Mononuclear cell (primary cell): ENCODE results near the gene FAM50A. TPM values are rescaled to one million over a fixed set of nuclear protein-coding genes. Genes with fewer than 3 reads are reported as not detected.

ENCODE experiments used
- H3K27me3 ChIP-seq: 2 replicates; pipeline ENCODE4 v1.6.0; 2011; ENCODE audit warnings: low read length, control low read depth; ENCODE audit not compliant: insufficient read depth
- H3K4me1 ChIP-seq: 2 replicates; pipeline ENCODE4 v1.5.1; 2011; ENCODE audit warnings: mild to moderate bottlenecking, low read length, control low read depth; ENCODE audit not compliant: insufficient read depth
- H3K4me3 ChIP-seq: 2 replicates; pipeline ENCODE4 v1.5.1; 2011; ENCODE audit warnings: mild to moderate bottlenecking, low read length, moderate library complexity
- H3K9me3 ChIP-seq: 2 replicates; pipeline ENCODE4 v1.5.1; 2011; ENCODE audit warnings: low read depth, mild to moderate bottlenecking, control low read depth, low read length
- total RNA-seq: library from RNA; depleted of rRNA; stranded (reverse); fragments of >200 nt; gene quantifications from one replicate; pipeline ENCODE4 v1.2.3, GENCODE V29; 2012

FAM50A gene
- total RNA-seq, 1 donor: 19.1 TPM

- H3K9me3 ChIP-seq: no peaks in the 10 kb centered on the region
- H3K27me3 ChIP-seq: no peaks in the 10 kb centered on the region
- H3K4me3 ChIP-seq: no peak overlapping the region
- H3K4me1 ChIP-seq: peaks cover 17% of the 10 kb centered on the region
Observed at GRCh38 chrX:154404625-154405192, 39.2 kb upstream of the FAM50A start.

DNA sequence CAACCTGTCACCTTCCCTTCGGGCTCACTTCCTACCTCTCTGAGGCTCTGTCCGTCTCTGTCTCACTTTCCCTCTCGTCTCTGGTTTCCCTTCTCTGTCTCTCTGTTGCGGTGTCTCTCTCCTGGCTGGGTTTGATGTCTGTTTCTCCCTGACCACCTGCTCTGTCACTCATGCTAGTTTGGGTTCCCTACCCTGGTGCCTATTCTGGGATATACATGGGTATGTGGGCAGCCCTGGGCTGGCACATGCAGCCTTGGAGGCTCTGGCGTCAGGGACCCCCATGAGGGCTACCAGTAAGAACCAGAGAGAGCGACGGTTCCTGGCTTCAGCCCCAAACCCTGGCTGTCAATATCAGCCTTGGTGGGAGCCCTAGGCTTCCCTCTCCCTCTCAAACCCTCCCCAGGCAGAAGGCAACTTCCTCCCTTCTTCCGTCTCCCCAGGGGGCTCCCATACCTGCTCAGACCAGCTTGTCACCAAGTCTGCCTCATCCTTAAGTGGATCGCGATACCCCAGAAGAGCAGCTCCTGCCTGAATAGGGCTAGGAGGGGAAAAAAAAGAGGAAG, 35.2 kb upstream of the FAM50A start:
- peak overlapping the region; percentile 38 for H3K4me3 ChIP-seq
- peaks cover 31% of the 10 kb centered on the region for H3K4me1 ChIP-seq

GRCh38 chrX:154409222-154409871, 34.6 kb upstream of the FAM50A start, which contains the start of gene DNASE1L1:
Gene DNASE1L1, minus strand, starts transcription at chrX:154409254. Its CDS starts 3,686 bp downstream, at chrX:154405568.
- Histone ChIP-seq H3K4me1 (peaks cover 31% of the 10 kb centered on the region), H3K27me3 (no peaks in the 10 kb centered on the region), H3K9me3 (no peaks in the 10 kb centered on the region), H3K4me3 (peak within 1 kb of the TSS; percentile 38)

More for the DNA sequence above, 35.2 kb upstream of the FAM50A start:
- H3K27me3 ChIP-seq: no peaks in the 10 kb centered on the region
- no peaks in the 10 kb centered on the region for H3K9me3 ChIP-seq

GRCh38 chrX:154411981-154412340, 32.0 kb upstream of the FAM50A start:
- H3K4me1 ChIP-seq: peaks cover 31% of the 10 kb centered on the region
- no peaks in the 10 kb centered on the region for H3K9me3 ChIP-seq
- H3K4me3 ChIP-seq: peak overlapping the region; percentile 59
- H3K27me3 ChIP-seq: no peaks in the 10 kb centered on the region

DNA sequence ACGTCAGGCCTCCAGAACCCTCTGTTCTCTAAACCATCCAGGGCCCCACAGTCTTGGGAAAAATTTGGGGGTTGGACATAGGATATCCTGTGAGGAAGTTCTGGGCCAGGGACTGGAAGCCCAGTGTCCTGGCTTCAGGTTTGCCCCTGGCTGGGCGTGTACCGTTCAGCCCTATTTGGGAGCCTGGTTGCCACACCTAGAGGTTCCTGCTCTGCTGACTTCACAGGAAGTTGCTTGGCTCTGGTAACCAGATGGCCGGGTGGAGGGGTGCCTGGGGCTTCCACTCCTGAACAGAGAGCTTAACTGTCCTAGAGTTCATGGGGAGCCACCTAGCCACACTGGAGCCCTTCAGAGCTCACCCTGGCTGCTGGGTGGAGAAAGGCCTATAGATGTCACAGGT, 31.5 kb upstream of the FAM50A start:
- no peaks in the 10 kb centered on the region for H3K27me3 ChIP-seq
- H3K4me3 ChIP-seq: peak overlapping the region; percentile 59
- H3K4me1 ChIP-seq: peaks cover 31% of the 10 kb centered on the region
- H3K9me3 ChIP-seq: no peaks in the 10 kb centered on the region

- no peak overlapping the region for H3K4me3 ChIP-seq
- no peaks in the 10 kb centered on the region for H3K9me3 ChIP-seq
- H3K27me3 ChIP-seq: no peaks in the 10 kb centered on the region
- peaks cover 26% of the 10 kb centered on the region for H3K4me1 ChIP-seq
Observed at GRCh38 chrX:154413142-154413541, 30.8 kb upstream of the FAM50A start.

- Histone ChIP-seq H3K4me3 (no peak overlapping the region), H3K27me3 (no peaks in the 10 kb centered on the region), H3K9me3 (no peaks in the 10 kb centered on the region), H3K4me1 (peaks cover 13% of the 10 kb centered on the region)
Observed at GRCh38 chrX:154417157-154417556, 26.8 kb upstream of the FAM50A start.

GRCh38 chrX:154419189-154419588, 24.8 kb upstream of the FAM50A start:
- H3K4me3 ChIP-seq: no peak overlapping the region
- H3K4me1 ChIP-seq: peaks cover 2% of the 10 kb centered on the region
- H3K27me3 ChIP-seq: no peaks in the 10 kb centered on the region
- H3K9me3 ChIP-seq: no peaks in the 10 kb centered on the region

DNA sequence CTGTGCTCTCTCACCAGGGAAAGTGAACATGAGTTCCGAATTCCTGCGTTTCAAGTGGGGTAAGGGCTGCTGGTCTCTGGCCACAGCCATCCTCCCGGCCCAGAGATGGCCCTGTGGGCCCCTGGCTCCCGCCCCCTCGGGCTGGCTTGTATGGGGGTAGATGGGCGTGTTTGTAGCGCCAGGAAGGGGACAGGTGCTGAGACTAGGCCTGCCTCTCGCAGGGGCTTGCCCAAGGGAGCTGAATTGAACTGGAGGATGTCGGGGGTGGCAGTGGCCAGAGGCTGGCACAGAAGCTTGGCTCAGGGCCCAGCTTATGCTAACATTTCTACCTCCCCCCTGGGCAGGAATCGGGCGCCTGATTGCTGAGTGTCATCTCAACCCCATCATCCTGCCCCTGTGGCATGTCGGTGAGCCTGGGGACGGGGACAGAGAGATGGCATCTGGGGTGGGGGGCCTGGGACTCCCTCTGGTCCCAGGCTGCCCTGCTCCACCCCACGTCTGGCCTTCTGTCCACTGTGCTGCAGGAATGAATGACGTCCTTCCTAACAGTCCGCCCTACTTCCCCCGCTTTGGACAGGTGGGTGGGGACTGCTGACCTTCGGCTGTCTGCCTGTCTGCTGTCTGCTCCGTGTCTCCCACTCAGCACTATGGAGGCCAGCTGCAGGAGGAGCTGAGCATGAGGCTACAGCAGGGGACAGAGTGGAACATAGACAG, 24.1 kb upstream of the FAM50A start:
- peaks cover 4% of the 10 kb centered on the region for H3K4me1 ChIP-seq
- no peaks in the 10 kb centered on the region for H3K9me3 ChIP-seq
- H3K27me3 ChIP-seq: no peaks in the 10 kb centered on the region
- H3K4me3 ChIP-seq: no peak overlapping the region

DNA sequence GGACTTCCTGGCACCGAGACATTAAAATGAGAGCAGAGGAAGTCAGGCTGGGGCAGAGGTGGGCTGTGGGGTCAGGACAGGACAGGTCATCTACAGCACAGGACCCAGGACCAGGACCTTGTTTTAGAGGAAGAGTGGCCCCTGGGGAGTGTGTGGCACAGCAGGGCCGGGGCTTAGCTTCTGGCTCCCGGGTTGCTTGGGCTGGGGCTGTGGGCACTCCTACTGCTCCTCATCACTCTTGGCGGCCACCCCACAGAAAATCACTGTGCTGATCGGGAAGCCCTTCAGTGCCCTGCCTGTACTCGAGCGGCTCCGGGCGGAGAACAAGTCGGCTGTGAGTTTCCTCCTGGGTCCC, 23.6 kb upstream of the FAM50A start:
- H3K4me3 ChIP-seq: no peak overlapping the region
- peaks cover 4% of the 10 kb centered on the region for H3K4me1 ChIP-seq
- H3K27me3 ChIP-seq: no peaks in the 10 kb centered on the region
- H3K9me3 ChIP-seq: no peaks in the 10 kb centered on the region

- Histone ChIP-seq H3K27me3 (no peaks in the 10 kb centered on the region), H3K4me3 (no peak overlapping the region), H3K9me3 (no peaks in the 10 kb centered on the region), H3K4me1 (peaks cover 39% of the 10 kb centered on the region)
Observed at GRCh38 chrX:154426916-154427770, 16.8 kb upstream of the FAM50A start.

DNA sequence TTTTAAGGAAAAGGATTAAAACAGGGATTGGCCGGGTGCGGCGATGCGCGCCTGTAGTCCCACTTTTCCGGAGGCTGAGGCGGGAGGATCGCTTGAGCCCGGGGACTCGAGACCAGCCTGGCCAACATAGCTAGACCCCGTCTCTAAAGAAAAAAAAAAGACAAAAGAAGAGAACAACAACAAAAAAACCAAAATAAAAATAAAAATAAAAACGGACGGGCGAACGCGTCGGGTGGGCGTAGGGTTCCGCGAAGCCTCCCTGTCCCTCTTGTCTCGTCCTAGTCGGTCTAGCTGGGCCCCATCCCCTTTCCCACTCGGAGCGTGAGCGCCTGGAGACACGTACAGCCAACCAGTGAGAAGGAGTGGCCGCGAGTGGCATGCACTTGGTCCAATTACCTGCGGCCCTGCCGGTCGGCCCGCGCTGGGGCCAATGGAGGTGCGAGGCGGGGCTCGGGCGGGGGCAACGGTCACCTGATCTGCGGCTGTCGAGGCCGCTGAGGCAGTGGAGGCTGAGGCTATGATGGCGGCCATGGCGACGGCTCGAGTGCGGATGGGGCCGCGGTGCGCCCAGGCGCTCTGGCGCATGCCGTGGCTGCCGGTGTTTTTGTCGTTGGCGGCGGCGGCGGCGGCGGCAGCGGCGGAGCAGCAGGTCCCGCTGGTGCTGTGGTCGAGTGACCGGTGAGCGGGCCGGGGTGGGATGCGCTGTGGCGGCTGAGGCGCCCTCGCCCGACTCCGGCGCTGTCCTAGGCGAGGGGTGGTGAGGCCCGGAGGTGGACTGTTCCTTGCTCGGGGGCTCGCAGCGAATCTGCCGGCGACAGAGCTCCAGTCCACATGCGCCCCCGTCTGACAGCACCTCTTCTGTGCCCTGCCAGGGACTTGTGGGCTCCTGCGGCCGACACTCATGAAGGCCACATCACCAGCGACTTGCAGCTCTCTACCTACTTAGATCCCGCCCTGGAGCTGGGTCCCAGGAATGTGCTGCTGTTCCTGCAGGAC, 15.5 kb upstream of the FAM50A start, which contains the start of gene ATP6AP1:
ATP6AP1 (plus strand) TSS at position 502 of the 996 bp plus-strand sequence; CDS start at position 518, 16 bp downstream.
- peaks cover 39% of the 10 kb centered on the region for H3K4me1 ChIP-seq
- H3K4me3 ChIP-seq: peak within 1 kb of the TSS; percentile 49
- no peaks in the 10 kb centered on the region for H3K9me3 ChIP-seq
- no peaks in the 10 kb centered on the region for H3K27me3 ChIP-seq

DNA sequence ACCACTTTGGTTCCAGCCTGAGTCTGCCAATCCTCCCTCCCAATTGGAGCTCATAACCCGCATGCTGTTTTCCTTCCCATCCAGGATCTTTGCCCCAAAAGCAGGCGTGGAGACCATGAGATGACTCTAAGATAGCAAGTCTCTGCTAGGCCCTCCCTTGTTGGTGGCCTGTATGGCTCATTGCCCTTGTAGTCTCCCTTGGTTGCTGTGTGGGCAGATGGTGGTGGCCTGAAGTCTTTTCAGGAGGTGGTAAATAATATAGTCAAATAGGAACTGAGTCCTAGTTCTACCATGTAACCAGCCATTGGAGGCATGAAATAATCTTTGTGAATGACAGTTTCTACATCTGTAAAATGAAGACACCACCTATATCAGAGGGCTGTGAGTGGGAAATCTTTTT, 14.2 kb upstream of the FAM50A start:
- peaks cover 35% of the 10 kb centered on the region for H3K4me1 ChIP-seq
- H3K4me3 ChIP-seq: peak overlapping the region; percentile 49
- no peaks in the 10 kb centered on the region for H3K27me3 ChIP-seq
- no peaks in the 10 kb centered on the region for H3K9me3 ChIP-seq

- H3K4me1 ChIP-seq: peaks cover 35% of the 10 kb centered on the region
- no peaks in the 10 kb centered on the region for H3K27me3 ChIP-seq
- H3K4me3 ChIP-seq: no peak overlapping the region
- H3K9me3 ChIP-seq: no peaks in the 10 kb centered on the region
Observed at GRCh38 chrX:154430479-154430878, 13.5 kb upstream of the FAM50A start.
